Left lobe of liver (tissue), 2 donors: ENCODE measurements around the gene PHF1. TPM values are rescaled to one million over a fixed set of nuclear protein-coding genes. Genes with fewer than 3 reads are reported as not detected.
A peak's percentile ranks its signal among the peaks of the same experiment; 100 is the strongest.

ENCODE experiments used
- ATAC-seq: fragments of 200-7000 bp; cut with Tn5 transposase; one replicate; pipeline ENCODE4 v1.9.1; 2020; ENCODE audit warnings: mild to moderate bottlenecking, moderate library complexity
- DNase-seq: peaks from one replicate; pipeline ENCODE4 v3.0.0-alpha.2; 2020; ENCODE audit warnings: low spot score
- total RNA-seq: library from RNA; stranded (reverse); gene quantifications from one replicate; pipeline ENCODE4 v1.2.1, GENCODE V29; 2021
- donor health status: DM: no; HTN: no; CAD: no; lungs with moderate emphysema.
- donor health status: DM: no; HTN: yes; CAD: no.

The PHF1 gene
- total RNA-seq, 1 donor from 2014 or later = 20.7 TPM

GRCh38 chr6:33453393-33454008, 42.7 kb downstream of the PHF1 start:
- no peak for DNase-seq
- no peak for ATAC-seq

- ATAC-seq = peak; percentile 99
- peak; percentile 97 for DNase-seq
Observed at GRCh38 chr6:33454009-33454946, 43.5 kb downstream of the PHF1 start, which contains the start of gene ZBTB9. Gene ZBTB9, plus strand, starts transcription at chr6:33454576. Its CDS starts 525 bp downstream, at chr6:33455101.

- no peak for DNase-seq
- no peak for ATAC-seq
Observed at GRCh38 chr6:33455051-33455450, 44.2 kb downstream of the PHF1 start.

- ATAC-seq (no peak), DNase-seq (no peak)
Observed at GRCh38 chr6:33456156-33456555, 45.3 kb downstream of the PHF1 start.

GRCh38 chr6:33458676-33459075, 47.9 kb downstream of the PHF1 start:
- ATAC-seq (no peak), DNase-seq (no peak)

- ATAC-seq (no peak), DNase-seq (no peak)
Observed at GRCh38 chr6:33459226-33459625, 48.4 kb downstream of the PHF1 start.

Other genes starting within 250 kb of the PHF1 start
- 0.55 TPM for gene COL11A2, start 218.5 kb upstream of the PHF1 start, total RNA-seq
- gene RXRB, start 210.3 kb upstream of the PHF1 start, total RNA-seq = 23.3 TPM
- gene SLC39A7, start 210.1 kb upstream of the PHF1 start, total RNA-seq = 74.8 TPM
- gene HSD17B8, start 206.4 kb upstream of the PHF1 start, total RNA-seq = 40.3 TPM
- 19.2 TPM for gene RING1, start 202.5 kb upstream of the PHF1 start, total RNA-seq
- gene VPS52, start 139.1 kb upstream of the PHF1 start, total RNA-seq = 30.2 TPM
- gene RPS18, start 138.9 kb upstream of the PHF1 start, total RNA-seq = 555 TPM
- 1.2 TPM for gene B3GALT4, start 133.9 kb upstream of the PHF1 start, total RNA-seq
- gene WDR46, start 121.8 kb upstream of the PHF1 start, total RNA-seq = 17.8 TPM
- gene PFDN6, start 121.4 kb upstream of the PHF1 start, total RNA-seq = 19.2 TPM
- gene RGL2, start 112.1 kb upstream of the PHF1 start, total RNA-seq = 19.7 TPM
- 107 TPM for gene TAPBP, start 96.9 kb upstream of the PHF1 start, total RNA-seq
- 7.7 TPM for gene ZBTB22, start 93.3 kb upstream of the PHF1 start, total RNA-seq
- 14.1 TPM for gene DAXX, start 88.1 kb upstream of the PHF1 start, total RNA-seq
- 0.38 TPM for gene KIFC1, start 19.2 kb upstream of the PHF1 start, total RNA-seq
- gene CUTA, start 7.1 kb downstream of the PHF1 start, total RNA-seq = 104 TPM
- gene SYNGAP1, start 9.1 kb downstream of the PHF1 start, total RNA-seq = 2.5 TPM
- 2.9 TPM for gene ZBTB9, start 43.6 kb downstream of the PHF1 start, total RNA-seq
- gene BAK1, start 169.3 kb downstream of the PHF1 start, total RNA-seq = 4.8 TPM
- gene ITPR3, start 210.3 kb downstream of the PHF1 start, total RNA-seq = 1.3 TPM